AG20443 (cell line): Measurements from ENCODE around the gene FRYL.

Source experiments
- DNase-seq: peaks from one replicate; pipeline ENCODE4 v3.0.0; 2012; ENCODE audit warnings: low spot score, mixed read lengths

FRYL gene

DNA sequence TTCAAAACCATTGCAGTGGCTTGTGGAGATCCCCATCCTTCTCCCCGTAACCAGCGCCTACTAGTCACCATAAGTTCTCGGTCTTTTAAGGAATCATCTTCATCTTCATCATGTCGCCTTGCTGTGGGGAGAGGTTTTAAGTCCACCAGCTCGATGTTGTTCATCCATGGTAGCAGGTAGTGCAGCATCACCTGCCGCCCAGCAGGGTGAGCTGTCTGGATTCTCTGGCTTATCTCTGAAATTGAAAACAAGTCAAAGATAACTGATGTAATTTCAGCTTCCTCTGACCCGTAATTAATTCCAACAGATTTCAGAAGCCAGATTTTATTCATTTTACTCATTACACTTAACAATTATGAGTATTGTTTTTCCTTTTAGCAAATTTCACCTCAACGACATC, 222.6 kb downstream of the FRYL start:
- no peak for DNase-seq

DNA sequence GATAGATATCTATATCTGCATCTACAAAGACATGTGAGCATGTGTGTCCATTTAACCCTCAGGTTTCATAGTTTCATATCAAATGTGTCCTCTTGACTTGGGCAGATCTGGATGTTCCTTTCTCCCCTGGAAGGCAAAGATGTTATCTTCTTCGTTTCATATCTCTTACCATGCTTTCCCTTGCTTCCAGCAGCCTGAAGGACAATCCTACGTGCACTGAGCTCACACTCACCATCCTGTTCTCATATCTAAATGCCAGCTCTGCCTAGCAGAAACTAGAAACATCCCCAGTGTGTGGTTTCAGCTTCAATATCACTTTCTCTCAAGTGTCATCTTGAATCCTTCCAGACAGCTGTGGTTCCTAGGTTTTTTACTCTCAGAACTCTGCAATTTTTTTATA, 223.8 kb downstream of the FRYL start:
- DNase-seq: no peak

DNA sequence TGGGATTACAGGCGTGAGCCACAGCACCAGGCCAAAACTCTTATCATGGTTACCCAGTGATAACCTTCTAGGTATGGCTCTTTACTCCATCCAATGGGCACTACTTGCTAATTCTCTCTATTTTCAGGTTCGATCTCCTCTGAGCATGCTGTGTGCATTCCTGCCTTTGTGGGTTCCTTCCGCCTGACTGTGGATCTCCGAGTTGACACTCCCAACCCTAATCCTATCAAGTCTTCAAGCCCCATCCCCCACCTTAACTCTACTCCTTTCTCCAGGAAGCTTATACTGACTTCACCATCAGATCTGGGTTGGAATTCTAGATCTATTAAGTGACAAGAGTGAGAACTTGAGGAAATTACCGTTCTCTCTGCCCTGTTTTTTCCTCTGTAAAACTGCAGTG, 225.5 kb downstream of the FRYL start:
- DNase-seq: no peak

DNA sequence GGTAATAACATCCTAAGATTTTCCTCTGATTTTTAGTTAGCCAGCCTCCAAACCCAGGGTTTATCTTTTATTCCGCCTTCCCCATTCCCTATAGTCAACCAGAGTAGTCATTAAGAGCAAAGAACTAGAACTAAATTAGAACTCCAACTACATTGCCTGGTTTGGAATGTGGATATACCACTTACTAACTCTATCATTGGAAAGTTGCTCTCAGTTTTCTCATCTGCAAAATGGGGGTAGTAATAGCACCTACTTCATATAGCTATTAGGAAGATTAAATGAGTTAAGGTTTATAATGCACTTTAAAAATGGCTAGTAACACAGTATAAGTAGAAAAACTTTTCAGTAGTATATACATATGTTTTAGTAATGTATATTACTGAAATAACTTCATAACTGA, 226.4 kb downstream of the FRYL start:
- no peak for DNase-seq

DNA sequence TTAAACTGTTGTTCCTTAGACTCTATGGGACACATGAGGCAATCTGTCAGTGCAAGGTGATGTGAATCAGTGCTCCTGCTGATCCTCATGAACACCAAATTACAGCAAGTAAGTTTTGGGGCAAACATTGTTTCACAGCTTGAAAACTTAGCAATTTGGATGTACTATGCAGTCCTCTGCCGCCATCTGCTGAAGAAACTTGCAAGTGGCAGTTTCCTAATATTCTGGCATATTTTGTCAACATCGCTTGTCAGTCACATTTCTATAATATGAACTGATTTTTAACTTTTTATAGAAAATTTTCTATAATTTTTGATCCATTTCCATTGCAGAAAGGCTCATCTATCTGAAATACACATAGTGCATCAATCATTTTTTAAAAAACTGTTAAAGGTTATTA, 233.7 kb downstream of the FRYL start:
- DNase-seq: peak; percentile 29

DNA sequence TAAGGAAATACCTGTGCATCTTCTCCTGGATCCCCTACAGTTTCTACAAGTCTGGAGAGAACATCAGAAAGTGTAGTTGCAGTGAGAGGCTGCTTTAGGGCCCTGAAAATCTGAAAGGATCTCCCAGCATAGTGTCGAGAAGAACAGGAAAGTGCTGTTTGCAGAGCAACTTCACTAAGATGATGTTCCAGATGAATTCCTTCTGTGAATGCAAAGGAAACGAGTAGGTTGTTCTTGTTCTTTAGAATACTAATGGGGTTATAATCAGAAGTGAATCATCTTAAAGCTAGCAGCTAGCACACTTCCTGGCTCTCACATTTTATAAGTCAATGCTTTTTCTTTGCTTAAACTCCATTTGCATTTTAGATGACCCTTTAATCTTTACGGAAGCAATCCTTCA, 236.3 kb downstream of the FRYL start:
- DNase-seq: no peak

DNA sequence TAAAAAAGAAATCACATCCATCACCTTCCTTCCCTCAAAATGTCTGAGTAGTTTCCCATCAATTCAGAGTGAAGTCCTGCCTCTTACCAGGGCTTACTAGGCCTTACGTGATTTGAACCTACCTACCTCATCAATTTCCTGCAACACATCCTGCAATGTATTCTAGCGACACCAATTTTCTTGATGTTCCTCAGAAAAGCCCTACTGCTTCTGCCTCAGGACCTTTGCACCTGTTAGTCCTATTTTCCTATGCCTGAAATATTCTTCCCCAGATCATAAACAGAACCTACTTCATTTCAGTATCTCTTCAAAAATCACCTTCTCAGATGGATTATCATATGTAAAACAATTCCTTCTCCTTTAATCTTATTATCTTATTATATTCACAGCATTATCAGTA, 237.2 kb downstream of the FRYL start:
- no peak for DNase-seq

DNA sequence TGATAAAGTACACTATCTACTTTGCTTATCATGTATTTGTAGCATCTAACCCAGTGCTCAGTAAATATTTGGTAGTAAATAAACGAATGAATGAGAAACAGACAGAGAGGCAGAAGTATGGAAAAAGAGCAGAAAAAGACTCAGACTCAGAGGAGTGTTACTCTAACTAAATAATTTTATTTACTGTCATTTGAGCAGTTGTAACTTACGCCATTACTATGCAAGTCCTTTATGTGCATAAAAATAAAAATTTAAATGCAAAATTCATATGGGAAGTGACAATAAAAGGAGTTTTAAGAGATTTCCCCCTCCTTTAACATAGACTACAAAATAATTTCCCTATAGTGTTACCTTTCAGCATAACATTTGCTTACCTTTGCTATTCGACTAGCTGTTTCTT, 240.5 kb downstream of the FRYL start:
- no peak for DNase-seq

DNA sequence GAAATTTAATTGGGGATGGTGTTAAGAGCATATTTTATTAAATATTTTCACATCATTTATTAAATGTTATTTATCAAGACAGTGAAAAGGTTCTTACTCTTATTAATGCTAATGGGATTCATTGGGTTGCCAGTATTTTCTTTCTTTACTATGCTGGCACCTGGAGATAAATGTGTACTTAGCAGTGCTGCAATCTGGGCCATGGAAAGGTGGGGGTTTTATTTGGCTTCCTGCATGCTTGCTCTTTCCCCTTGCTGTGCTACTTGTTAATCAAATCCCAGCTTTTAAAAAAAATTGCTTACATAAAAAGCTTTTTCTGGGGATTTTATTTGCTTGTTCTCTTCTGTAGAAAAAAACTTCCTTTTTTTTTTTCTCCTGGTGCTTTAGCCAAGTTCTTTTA, 241.7 kb downstream of the FRYL start:
- DNase-seq: no peak

DNA sequence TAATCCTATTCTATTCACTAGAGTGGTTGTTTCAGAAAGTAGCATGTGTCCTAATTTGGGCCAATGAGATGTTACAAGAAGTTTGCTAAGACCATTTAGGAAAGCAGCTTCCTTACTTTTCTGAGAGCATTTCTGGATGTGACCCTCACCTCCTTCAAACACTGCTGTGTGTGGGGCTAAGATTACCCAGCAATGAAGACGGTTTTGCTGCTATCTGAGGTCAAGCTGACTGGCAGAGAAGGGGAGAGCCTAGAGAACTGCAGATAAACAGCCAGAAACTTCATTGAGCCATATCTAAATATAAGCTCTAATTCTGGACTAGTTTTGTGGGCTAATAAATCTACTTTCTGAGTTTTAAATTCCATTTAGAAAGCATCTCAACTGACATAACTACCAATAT, 253.7 kb downstream of the FRYL start:
- no peak for DNase-seq

DNA sequence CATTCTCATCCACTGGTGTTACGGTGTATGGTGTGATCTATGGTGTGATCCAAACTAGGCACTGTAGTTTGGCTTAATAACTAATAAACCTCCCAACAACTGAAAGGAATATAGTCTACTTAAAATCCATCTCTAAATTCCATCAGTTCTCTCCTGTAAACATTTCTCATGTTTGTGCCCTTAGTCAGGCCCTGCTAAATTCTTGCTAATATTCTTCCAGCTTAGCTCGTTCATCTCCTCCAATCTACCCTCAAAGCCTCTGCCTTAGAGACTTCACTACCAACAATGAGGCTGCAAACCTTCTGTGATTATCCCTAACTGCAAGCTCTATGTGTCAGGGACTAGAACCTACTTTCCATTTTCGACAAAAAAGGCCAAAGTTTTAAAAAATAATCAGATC, 261.9 kb downstream of the FRYL start:
- DNase-seq: no peak

DNA sequence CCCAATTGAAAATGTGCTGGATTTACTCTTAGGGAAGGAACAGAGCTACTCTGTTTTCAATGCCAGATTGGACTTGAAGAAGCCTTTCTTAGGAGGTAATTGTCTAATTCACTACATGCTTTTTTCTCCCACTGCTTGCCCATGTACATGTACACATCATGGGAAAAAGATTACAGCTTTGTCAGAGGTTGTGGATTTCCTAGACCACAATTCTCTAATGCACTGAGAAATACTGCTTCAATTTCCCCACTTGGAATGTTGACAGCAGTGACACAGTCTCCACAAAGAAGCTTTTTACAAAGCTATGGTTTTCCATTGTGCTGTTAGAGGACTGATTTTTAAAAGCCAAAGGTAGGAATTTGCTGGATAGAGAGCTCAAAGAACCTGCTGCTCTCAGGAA, 270.5 kb downstream of the FRYL start:
- no peak for DNase-seq

DNA sequence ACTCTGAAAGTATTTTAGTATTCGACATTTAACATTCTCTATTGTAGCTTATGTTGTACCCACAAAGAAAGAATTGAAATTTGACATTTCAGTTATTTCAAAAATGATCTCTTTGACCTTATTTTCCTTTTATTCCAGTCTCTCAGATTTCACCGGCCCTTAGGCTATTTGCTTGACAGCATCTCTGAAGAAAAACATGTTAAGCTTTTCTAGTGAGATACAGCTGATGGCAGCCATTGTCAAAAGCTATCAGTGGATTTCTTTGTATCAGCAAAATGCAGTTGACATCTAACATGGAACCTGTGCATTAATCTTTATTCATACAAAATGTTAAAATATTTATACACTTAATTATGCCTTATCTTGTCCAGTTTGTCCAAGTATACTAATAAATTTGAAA, 273.4 kb downstream of the FRYL start:
- no peak for DNase-seq

DNA sequence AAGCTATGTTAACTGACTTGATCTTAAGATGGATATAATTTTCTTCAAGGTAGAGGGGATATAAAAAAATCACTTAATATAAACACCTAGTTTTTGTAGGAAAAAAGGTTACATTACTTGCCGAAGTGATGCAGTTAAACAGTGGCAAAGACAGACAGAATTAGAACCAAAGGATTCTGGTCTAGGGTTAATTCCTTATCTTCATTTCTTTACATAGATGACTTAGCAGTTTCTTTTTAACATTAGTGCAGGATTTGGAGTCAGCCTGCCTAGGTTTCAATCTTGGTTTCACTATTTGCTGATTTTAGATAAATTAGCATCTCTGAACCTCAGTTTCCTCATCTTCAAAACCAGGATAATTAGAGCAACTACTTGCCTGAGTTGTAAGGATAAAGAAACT, 275.7 kb downstream of the FRYL start:
- no peak for DNase-seq

DNA sequence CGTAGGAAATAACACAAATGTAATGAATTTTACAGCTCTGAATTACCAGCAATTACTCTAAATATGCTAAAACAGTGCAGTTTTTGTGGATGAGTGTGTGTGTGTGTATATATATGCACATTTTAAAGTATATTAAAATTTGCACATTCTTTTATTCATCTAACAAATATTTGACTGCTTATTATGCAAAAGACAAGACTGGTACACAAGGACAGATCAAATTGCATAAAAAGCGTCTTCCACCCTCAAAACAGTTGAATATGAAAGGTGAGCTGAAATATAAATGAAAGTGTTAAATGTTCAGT, 276.1 kb downstream of the FRYL start:
- no peak for DNase-seq

DNA sequence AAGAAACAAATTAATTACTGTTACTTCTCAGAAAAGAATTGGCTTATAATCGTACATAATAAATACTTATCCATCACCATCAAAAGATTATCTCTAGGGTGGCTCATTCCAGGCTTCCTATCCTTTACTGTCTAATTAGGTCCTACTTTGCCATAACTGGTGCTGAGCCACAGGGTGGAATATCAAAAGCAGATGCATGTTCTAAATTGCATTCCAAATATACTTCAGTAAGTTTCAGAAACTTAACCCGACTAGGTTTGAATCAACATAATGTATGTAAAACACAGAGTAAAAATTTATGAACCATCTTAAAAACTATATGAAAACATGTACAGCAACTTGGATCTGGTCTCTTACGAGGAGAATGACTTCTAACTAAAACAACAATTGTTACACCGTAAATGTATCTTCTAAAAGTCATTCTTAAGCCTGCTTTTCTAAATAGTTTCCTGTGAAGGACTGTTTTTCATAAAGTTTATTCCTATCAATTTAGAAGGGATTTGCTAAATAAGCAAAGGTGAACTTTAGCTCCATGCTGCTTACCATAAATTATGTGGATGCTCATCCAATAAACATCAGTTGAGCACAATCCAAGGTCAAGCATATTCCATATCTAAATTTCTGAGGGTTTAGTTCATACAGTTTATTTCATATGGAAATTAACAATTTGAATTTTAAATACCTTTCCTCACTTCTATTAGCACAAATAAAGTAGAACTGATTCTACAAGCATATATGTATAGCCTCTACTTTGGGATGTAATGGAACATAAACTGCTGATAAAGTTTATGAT, 276.6 kb downstream of the FRYL start:
- no peak for DNase-seq

DNA sequence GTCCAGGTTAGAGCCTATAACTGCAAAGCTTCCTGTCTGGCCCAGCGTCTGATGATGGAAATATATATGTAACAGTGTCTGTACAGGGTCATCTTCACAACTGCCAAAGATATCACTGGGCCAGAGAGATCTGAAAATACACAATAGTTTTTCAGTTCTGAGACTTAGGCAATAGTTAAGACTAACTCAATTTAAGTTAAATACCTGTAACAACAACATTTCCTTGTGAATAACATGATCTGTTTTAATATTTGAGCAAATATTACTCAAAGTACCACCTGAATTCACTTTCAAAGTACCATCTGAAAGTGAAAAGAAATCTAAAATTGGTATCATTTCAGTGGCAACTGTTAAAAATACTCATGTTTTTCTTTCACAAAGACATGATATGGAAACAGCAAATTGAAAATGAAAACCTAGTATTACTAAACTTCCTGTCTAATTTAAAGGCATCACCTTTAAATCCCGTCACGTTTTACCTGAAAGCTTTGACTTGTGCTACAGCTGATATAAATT, 280.5 kb downstream of the FRYL start:
- no peak for DNase-seq

DNA sequence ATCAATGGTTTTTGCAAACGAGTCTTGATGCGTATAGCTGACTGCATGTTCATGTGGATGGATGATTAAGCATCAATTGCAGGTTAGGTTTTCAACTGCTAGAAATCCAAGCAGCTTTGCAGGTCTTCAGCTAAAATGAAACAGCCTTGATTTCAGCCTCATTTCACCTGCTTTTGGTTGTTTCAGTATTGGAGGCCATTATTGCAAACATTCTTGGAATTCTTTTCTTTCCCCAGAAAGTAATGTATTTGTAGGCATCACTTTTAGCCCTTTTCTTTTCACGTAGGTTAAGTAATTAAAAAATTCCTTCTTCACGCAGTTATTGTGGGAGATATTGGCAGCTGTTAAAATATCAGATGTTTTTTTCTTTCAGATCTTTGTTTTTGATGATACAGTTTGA, 281.2 kb downstream of the FRYL start:
- DNase-seq: no peak

DNA sequence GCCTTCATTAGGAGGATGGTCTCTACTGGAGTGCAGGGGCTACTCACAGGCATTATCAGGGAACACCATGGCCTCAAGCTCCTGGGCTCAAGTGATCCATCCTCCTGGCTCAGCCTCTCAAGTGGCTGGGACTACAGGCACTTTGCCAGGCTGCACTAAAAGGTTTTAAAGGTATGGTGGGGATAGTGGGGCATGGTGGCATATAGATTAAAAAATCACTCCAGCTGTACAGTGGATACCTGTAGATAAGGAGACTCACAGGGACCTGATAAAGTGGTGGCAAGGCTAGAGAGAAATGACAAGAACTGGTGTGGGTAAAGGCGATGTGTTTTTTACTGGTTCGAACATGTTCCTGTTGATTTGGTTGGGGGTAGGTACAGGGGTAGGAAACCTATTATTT, 284.1 kb downstream of the FRYL start:
- no peak for DNase-seq

DNA sequence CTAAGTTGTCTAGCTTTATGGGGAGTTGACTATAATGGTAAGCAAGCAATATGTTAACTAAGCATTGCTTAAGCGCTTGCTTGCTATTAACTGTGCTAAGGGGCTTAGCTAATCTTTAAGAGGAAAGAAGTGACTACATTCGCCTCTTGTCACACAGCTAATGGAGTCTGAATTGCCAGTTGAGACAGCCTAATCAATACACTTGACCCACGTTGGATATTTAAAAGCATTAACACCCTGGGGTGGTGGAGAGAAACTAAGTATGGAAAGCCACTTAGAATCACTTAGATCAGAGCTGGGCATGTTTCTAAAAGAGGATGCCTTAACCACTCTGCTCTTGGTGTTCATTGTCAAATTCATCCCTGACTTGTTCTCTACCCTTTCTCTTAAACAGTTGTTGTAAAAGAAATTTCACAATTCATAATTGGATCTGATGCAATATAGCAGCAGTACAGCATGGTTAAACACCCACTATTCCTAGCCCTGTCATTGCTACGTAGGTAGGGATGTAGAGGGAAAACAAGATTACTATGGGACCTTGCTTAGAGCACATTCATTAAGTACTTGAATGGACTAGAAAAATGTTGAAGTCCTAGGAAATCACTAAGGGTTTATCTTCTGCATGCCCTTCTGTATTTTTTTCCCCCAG, 286.5 kb downstream of the FRYL start:
- no peak for DNase-seq

DNA sequence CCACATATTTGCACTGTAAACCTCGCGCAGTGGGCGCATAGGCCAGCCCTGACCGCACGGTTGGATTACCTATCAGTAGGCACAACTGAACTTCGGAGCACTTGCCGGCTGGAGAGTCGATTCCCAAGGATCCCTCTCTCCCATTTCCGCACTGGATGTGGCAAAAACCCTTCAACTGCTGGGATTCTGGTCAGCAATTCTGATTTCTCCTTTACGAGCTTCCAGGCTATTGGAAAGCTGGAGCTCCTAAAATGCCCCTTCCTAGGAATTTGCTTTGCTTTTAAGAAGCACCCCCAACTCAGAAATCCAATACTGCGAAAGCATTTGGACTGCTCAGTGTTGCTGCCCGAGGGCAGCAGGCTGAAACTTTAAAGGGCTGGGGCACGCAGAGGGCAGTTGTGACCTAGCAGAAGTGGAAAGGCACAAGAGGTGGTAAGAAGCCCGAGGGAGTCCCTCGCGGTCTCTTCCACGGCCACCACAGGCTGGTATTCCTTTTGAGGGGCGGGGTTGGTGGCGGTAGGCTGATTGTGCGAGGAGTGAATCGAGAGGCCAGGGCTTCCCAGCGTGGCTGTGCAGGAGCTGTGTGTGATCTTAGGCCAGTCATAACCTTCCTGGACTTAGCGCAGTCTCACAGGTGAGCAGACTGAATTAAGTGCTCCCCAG, 288.4 kb downstream of the FRYL start:
- no peak for DNase-seq

DNA sequence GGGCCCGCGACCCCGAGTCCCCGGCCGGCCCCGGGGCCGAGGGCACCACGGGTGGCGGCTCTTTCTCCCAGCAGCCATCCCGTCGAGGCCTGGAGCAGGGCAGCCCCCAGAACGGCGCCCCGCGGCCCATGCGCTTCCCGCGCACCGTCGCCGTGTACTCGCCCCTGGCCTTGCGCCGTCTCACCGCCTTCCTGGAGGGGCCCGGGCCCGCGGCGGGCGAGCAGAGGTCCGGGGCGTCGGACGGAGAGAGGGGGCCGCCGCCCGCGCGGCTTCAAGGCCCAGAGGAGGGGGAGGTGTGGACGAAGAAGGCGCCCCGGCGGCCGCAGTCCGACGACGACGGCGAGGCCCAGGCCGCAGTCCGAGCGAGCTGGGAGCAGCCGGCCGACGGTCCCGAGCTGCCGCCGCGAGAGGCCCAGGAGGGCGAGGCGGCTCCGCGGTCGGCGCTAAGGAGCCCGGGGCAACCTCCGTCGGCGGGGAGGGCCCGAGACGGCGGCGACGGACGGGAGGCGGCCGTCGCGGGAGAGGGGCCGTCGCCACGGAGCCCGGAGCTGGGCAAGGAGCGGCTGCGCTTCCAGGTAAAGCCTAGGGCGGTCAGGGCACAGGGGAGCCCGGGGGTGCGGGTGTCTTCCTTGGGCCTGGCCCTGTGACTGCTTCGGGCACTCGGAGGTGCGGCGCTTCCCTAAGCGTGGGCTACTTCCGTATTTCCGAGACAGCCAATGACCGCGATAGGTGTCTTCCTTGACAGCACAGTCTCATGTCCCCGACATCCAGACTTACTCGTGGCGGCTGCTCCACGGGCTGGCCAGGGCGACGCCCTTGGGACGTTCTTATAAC, 289.2 kb downstream of the FRYL start:
- DNase-seq: peak; percentile 37
